Superior temporal gyrus (tissue), 1 donor: ENCODE measurements around the gene TMEM250.

Experiments used
- DNase-seq: peaks from one replicate; pipeline ENCODE4 v3.0.0-alpha.2; 2016; ENCODE audit errors: extremely low spot score

Gene TMEM250

GRCh38 chr9:136132512-136133050 lies 13.9 kb upstream of the TMEM250 start:
- no peak for DNase-seq

- no peak for DNase-seq
Observed at GRCh38 chr9:136131629-136132511, 13.2 kb upstream of the TMEM250 start.

- DNase-seq: no peak
Observed at GRCh38 chr9:136129176-136129575, 10.5 kb upstream of the TMEM250 start.

- DNase-seq: no peak
Observed at GRCh38 chr9:136128436-136128835, 9.8 kb upstream of the TMEM250 start.

GRCh38 chr9:136127313-136127712 lies 8.6 kb upstream of the TMEM250 start:
- DNase-seq: no peak

GRCh38 chr9:136124976-136125692 lies 6.5 kb upstream of the TMEM250 start:
- DNase-seq: no peak

GRCh38 chr9:136122425-136123383 lies 4.0 kb upstream of the TMEM250 start:
- DNase-seq: peak; percentile 83

GRCh38 chr9:136121801-136122200 lies 3.1 kb upstream of the TMEM250 start:
- DNase-seq: no peak

- DNase-seq: no peak
Observed at GRCh38 chr9:136120438-136120844, 1.8 kb upstream of the TMEM250 start.

- DNase-seq: no peak
Observed at GRCh38 chr9:136119883-136120393, 1.3 kb upstream of the TMEM250 start.

- no peak for DNase-seq
Observed at GRCh38 chr9:136119061-136119882, 597 bp upstream of the TMEM250 start.

GRCh38 chr9:136117916-136118319 lies 757 bp downstream of the TMEM250 start:
- no peak for DNase-seq

GRCh38 chr9:136117291-136117915 lies 1.3 kb downstream of the TMEM250 start:
- DNase-seq: no peak

- DNase-seq: no peak
Observed at GRCh38 chr9:136116360-136117098, 2.1 kb downstream of the TMEM250 start.

GRCh38 chr9:136115641-136116359 lies 2.9 kb downstream of the TMEM250 start:
- no peak for DNase-seq

- no peak for DNase-seq
Observed at GRCh38 chr9:136115206-136115605, 3.5 kb downstream of the TMEM250 start.

- DNase-seq: no peak
Observed at GRCh38 chr9:136114610-136115009, 4.1 kb downstream of the TMEM250 start.

- DNase-seq: no peak
Observed at GRCh38 chr9:136112541-136112940, 6.1 kb downstream of the TMEM250 start.

- no peak for DNase-seq
Observed at GRCh38 chr9:136111910-136112309, 6.8 kb downstream of the TMEM250 start.
